ENCODE measurements around the gene ALDH16A1.

The ALDH16A1 gene

DNA sequence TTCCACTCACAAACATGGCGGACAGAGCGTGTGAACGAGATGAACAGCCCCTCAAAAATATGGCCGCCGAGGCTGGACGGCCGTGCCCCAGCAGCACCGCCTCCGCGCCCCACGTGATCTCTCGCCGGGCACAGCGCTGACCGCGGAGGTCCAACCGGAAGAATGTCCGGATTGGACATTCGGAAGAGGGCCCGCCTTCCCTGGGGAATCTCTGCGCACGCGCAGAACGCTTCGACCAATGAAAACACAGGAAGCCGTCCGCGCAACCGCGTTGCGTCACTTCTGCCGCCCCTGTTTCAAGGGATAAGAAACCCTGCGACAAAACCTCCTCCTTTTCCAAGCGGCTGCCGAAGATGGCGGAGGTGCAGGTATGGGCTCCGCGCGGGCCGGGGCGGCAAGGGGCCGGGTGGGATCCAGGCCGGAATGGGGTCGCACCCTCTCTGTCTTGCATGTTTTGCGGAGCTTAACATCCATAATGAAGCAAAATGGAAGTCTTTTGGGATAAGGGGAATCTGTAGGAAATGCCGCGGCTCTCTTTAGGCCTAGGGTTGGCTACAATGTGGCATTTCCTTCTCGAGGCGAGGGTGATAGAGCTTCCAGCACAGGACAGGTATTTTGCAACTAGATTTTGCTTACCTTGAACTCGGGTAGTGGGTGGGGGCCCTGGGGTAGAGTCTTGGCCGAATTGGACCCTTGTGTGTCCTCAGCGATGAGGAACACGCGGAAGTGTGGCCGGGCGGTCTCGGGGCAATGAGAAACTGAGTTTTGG, 34.4 kb downstream of the ALDH16A1 start, which contains the start of gene RPL13A:
TSS of gene RPL13A (plus strand) at position 332 of the 769 bp plus-strand sequence. CDS start at position 354, 22 bp downstream.
- Histone ChIP-seq H2AFZ (ENCODE audit: low read length) (peak within 1 kb of the TSS; percentile 66; the same call in 1 of the 2 replicates), H3K9me2 (replicated peaks; ENCODE audit: low read depth, low read length) (no peaks in the 10 kb centered on the region), H3F3A (ENCODE audit: low read depth) (peaks cover 8% of the 10 kb centered on the region), H3K36me3 (ENCODE audit: insufficient read depth, low read length) (peaks cover 35% of the 10 kb centered on the region), H3K79me2 (ENCODE audit: insufficient read depth, low read length) (peaks cover 50% of the 10 kb centered on the region), H3K4me2 (ENCODE audit: low read depth, low read length, poor library complexity, severe bottlenecking) (peak within 1 kb of the TSS; percentile 95), H3K4me3 (ENCODE audit: low read length, poor library complexity, severe bottlenecking) (peak within 1 kb of the TSS; percentile 83), H3K27me3 (ENCODE audit: insufficient read depth, low read length, poor library complexity, severe bottlenecking) (peaks cover 9% of the 10 kb centered on the region), H3K4me1 (ENCODE audit: insufficient read depth, low read length, poor library complexity, severe bottlenecking) (peaks cover 18% of the 10 kb centered on the region), H3K9ac (ENCODE audit: low read depth, low read length, poor library complexity, severe bottlenecking) (peak within 1 kb of the TSS; percentile 98), H4K20me1 (ENCODE audit: insufficient read depth, low read length, poor library complexity, severe bottlenecking) (peaks cover 49% of the 10 kb centered on the region), H3K9me3 (ENCODE audit: insufficient read depth, low read depth, low read length) (no peaks in the 10 kb centered on the region)
- TF ChIP-seq, protein P1, sequence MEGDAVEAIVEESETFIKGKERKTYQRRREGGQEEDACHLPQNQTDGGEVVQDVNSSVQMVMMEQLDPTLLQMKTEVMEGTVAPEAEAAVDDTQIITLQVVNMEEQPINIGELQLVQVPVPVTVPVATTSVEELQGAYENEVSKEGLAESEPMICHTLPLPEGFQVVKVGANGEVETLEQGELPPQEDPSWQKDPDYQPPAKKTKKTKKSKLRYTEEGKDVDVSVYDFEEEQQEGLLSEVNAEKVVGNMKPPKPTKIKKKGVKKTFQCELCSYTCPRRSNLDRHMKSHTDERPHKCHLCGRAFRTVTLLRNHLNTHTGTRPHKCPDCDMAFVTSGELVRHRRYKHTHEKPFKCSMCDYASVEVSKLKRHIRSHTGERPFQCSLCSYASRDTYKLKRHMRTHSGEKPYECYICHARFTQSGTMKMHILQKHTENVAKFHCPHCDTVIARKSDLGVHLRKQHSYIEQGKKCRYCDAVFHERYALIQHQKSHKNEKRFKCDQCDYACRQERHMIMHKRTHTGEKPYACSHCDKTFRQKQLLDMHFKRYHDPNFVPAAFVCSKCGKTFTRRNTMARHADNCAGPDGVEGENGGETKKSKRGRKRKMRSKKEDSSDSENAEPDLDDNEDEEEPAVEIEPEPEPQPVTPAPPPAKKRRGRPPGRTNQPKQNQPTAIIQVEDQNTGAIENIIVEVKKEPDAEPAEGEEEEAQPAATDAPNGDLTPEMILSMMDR (conservative IDR thresholded peaks at IDR 0.05; ENCODE audit: low read length): no peak
- TF ChIP-seq EZH2phosphoT487 (IDR thresholded peaks at IDR 0.05; ENCODE audit: borderline replicate concordance): no peak

DNA sequence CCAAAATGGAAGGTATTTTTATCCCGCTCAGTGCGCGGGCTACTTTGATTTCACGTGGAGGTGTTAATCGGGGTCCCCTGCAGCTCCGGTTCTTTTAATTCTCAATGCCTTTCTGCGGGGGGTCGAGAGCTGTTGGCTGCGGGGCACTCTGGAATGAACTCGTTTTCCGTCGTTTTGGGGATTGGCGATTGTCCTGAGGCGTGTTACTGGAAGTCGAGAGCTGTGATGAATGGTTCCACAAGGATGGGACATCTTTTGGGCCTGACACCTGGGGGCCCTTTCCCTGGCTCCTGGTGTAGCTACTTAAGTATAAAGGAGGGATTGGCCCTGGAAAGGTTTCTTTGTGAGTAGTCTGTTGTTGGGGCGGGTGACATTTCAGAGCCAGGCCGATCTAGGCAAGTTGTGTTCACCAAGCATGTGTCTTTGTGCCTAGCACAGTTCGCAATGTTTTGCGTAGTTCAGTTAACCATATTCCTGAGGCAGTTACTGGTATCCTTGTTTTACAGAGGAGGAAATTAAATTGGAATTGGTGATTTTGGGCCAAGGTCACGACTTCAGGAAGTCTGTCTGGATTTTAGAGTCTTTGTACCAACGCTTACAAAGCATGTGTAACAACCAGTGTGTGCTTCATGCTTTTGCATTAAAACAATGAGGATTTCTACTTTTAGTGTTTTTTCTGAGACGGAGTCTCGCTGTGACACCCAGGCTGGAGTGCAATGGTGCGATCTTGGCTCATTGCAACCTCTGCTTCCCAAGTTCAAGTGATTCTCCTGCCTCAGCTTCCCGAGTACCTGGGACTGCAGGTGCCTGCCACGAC, 35.2 kb downstream of the ALDH16A1 start:
- H3K4me1 ChIP-seq (ENCODE audit: insufficient read depth, low read length, poor library complexity, severe bottlenecking): peaks cover 18% of the 10 kb centered on the region
- H3F3A ChIP-seq (ENCODE audit: low read depth): peaks cover 16% of the 10 kb centered on the region
- peak overlapping the region; percentile 83 for H3K4me3 ChIP-seq (ENCODE audit: low read length, poor library complexity, severe bottlenecking)
- H3K9ac ChIP-seq (ENCODE audit: low read depth, low read length, poor library complexity, severe bottlenecking): peak overlapping the region; percentile 98
- no peaks in the 10 kb centered on the region for H3K9me2 ChIP-seq (replicated peaks; ENCODE audit: low read depth, low read length)
- H3K4me2 ChIP-seq (ENCODE audit: low read depth, low read length, poor library complexity, severe bottlenecking): peak overlapping the region; percentile 95
- peaks cover 55% of the 10 kb centered on the region for H4K20me1 ChIP-seq (ENCODE audit: insufficient read depth, low read length, poor library complexity, severe bottlenecking)
- TF ChIP-seq, protein P1 (conservative IDR thresholded peaks at IDR 0.05; ENCODE audit: low read length): no peak
- TF ChIP-seq EZH2phosphoT487 (IDR thresholded peaks at IDR 0.05; ENCODE audit: borderline replicate concordance): no peak
- no peaks in the 10 kb centered on the region for H3K9me3 ChIP-seq (ENCODE audit: insufficient read depth, low read depth, low read length)
- no peak overlapping the region for H2AFZ ChIP-seq (ENCODE audit: low read length)
- H3K79me2 ChIP-seq (ENCODE audit: insufficient read depth, low read length): peaks cover 53% of the 10 kb centered on the region
- peaks cover 43% of the 10 kb centered on the region for H3K36me3 ChIP-seq (ENCODE audit: insufficient read depth, low read length)
- H3K27me3 ChIP-seq (ENCODE audit: insufficient read depth, low read length, poor library complexity, severe bottlenecking): peaks cover 9% of the 10 kb centered on the region

DNA sequence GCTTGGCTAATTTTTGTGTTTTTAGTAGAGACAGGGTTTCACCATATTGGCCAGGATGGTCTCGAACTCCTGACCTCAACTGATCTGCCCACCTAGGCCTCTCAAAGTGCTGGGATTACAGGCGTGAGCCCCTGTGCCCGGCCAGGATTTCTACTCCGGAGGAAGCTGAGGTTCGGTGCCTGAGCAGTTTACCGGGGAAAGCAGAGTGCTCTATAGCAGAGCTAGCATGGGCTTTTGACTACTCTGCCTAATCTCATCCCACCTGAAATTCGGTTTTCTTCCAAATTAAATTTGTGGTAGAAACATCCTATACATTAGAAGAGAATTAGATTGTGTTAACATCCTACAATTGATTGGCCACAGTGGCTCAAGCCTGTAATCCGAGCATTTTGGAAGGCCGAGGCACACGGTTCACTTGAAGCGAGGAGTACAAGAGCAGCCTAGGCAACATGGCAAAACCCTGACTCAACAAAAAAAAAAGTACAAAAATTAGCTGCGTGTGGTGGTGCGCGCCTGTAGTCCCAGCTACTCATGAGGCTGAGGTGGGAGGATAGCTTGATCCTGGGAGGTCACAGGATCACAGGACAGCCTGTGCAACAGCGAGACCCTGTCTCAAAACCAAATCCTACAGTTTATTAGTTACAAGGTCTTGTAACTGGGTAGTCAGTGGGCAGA, 36.0 kb downstream of the ALDH16A1 start:
- Histone ChIP-seq H3K4me3 (ENCODE audit: low read length, poor library complexity, severe bottlenecking) (peak overlapping the region; percentile 83), H3K4me2 (ENCODE audit: low read depth, low read length, poor library complexity, severe bottlenecking) (peak overlapping the region; percentile 95), H3K9me3 (ENCODE audit: insufficient read depth, low read depth, low read length) (no peaks in the 10 kb centered on the region), H3K79me2 (ENCODE audit: insufficient read depth, low read length) (peaks cover 53% of the 10 kb centered on the region), H3K27me3 (ENCODE audit: insufficient read depth, low read length, poor library complexity, severe bottlenecking) (peaks cover 9% of the 10 kb centered on the region), H3K9me2 (replicated peaks; ENCODE audit: low read depth, low read length) (no peaks in the 10 kb centered on the region), H3K4me1 (ENCODE audit: insufficient read depth, low read length, poor library complexity, severe bottlenecking) (peaks cover 18% of the 10 kb centered on the region), H3F3A (ENCODE audit: low read depth) (peaks cover 16% of the 10 kb centered on the region), H3K9ac (ENCODE audit: low read depth, low read length, poor library complexity, severe bottlenecking) (peak overlapping the region; percentile 98), H4K20me1 (ENCODE audit: insufficient read depth, low read length, poor library complexity, severe bottlenecking) (peaks cover 55% of the 10 kb centered on the region), H3K36me3 (ENCODE audit: insufficient read depth, low read length) (peaks cover 43% of the 10 kb centered on the region), H2AFZ (ENCODE audit: low read length) (no peak overlapping the region)
- TF ChIP-seq, protein P1 (conservative IDR thresholded peaks at IDR 0.05; ENCODE audit: low read length): no peak
- no peak for TF ChIP-seq EZH2phosphoT487 (IDR thresholded peaks at IDR 0.05; ENCODE audit: borderline replicate concordance)

All from Loucy (cell line).